A549 (cell line): Measurements from ENCODE around the gene POLR2B.

Experiments
- CEBPB ChIP-seq, 2 experiments: fragments of >200 bp in 1 of 2; sonication (Bioruptor Twin) in 1 of 2; formaldehyde crosslinking in 1 of 2; IDR thresholded peaks; 2 replicates each; pipeline ENCODE4 v1.6.1; 2012 to 2016
- CHD4 ChIP-seq: fragments of 200-600 bp; sonication (generic); IDR thresholded peaks from 2 replicates; pipeline ENCODE4 v1.6.1; 2016; ENCODE audit warnings: antibody characterized with exemption, mild to moderate bottlenecking, borderline replicate concordance
- EHMT2 ChIP-seq: fragments of 200-600 bp; sonication (generic); IDR thresholded peaks from 2 replicates; pipeline ENCODE4 v1.6.1; 2016; ENCODE audit warnings: antibody characterized with exemption, low read depth, mild to moderate bottlenecking, moderate library complexity
- EP300 ChIP-seq, 2 experiments: fragments of >200 bp; sonication (Bioruptor Twin); formaldehyde crosslinking; IDR thresholded peaks; 2 replicates in 1 of 2; 3 replicates in 1 of 2; pipeline ENCODE4 v1.6.1; 2016 to 2017
- FOSL2 ChIP-seq, 2 experiments: fragments of 450-650 bp in 1 of 2; fragments of >200 bp in 1 of 2; sonication (Bioruptor Twin) in 1 of 2; formaldehyde crosslinking; IDR thresholded peaks; 2 replicates each; pipeline versions ENCODE4 v1.5.0 to v1.6.1; 2016 to 2020; ENCODE audit warnings: mild to moderate bottlenecking in 1 of 2, moderate library complexity in 1 of 2
- JUNB ChIP-seq: fragments of >200 bp; sonication (Bioruptor Twin); formaldehyde crosslinking; IDR thresholded peaks from 2 replicates; pipeline ENCODE4 v1.6.1; 2016
- NPAS2 ChIP-seq: fragments of 250-450 bp; sonication (Bioruptor Pico); IDR thresholded peaks from 2 replicates; pipeline ENCODE4 v1.8.0; 2022; ENCODE audit warnings: mild to moderate bottlenecking, moderate library complexity, borderline replicate concordance
- NR3C1 ChIP-seq: fragments of >200 bp; sonication (Bioruptor Twin); formaldehyde crosslinking; IDR thresholded peaks from 3 replicates; pipeline ENCODE4 v1.6.1; 2017
- POLR2A ChIP-seq: IDR thresholded peaks from 2 replicates; pipeline ENCODE4 v1.6.1; 2012; ENCODE audit warnings: mild to moderate bottlenecking, low read length
- REST ChIP-seq: fragments of 200-600 bp; sonication (generic); IDR thresholded peaks from 2 replicates; pipeline ENCODE4 v1.6.1; 2016; ENCODE audit warnings: antibody characterized with exemption, mild to moderate bottlenecking, moderate library complexity
- SREBF2 ChIP-seq: fragments of 450-650 bp; IDR thresholded peaks from 2 replicates; pipeline ENCODE4 v1.6.1; 2014; ENCODE audit warnings: mild to moderate bottlenecking, moderate library complexity
- ZFP36 ChIP-seq: fragments of 450-650 bp; IDR thresholded peaks from 2 replicates; pipeline ENCODE4 v1.6.1; 2014; ENCODE audit warnings: borderline replicate concordance; ENCODE audit not compliant: partially characterized antibody
- TF ChIP-seq, protein P1 (sequence below): fragments of >200 bp; sonication (Bioruptor Twin); formaldehyde crosslinking; IDR thresholded peaks from 3 replicates; pipeline ENCODE4 v1.5.1; 2016
- TF ChIP-seq, protein P2 (sequence below): IDR thresholded peaks from 2 replicates; pipeline ENCODE4 v1.6.1; 2012

GRCh38 chr4:57078685-57079521 is 100.2 kb downstream of the POLR2B start:
- TF ChIP-seq ZFP36 (no peak), REST (no peak), CHD4 (no peak), FOSL2 (IDR thresholded peaks at IDR 0.05) (no peak), FOSL2 (CRISPR knock-in tag; IDR thresholded peaks at IDR 0.05) (no peak), CEBPB (IDR thresholded peaks at IDR 0.05) (no peak), NR3C1 (no peak), EHMT2 (no peak), POLR2A (no peak), EP300 (IDR thresholded peaks at IDR 0.05) (no peak), JUNB (no peak), NPAS2 (CRISPR knock-in tag) (no peak), SREBF2 (no peak)
- TF ChIP-seq, protein P1, sequence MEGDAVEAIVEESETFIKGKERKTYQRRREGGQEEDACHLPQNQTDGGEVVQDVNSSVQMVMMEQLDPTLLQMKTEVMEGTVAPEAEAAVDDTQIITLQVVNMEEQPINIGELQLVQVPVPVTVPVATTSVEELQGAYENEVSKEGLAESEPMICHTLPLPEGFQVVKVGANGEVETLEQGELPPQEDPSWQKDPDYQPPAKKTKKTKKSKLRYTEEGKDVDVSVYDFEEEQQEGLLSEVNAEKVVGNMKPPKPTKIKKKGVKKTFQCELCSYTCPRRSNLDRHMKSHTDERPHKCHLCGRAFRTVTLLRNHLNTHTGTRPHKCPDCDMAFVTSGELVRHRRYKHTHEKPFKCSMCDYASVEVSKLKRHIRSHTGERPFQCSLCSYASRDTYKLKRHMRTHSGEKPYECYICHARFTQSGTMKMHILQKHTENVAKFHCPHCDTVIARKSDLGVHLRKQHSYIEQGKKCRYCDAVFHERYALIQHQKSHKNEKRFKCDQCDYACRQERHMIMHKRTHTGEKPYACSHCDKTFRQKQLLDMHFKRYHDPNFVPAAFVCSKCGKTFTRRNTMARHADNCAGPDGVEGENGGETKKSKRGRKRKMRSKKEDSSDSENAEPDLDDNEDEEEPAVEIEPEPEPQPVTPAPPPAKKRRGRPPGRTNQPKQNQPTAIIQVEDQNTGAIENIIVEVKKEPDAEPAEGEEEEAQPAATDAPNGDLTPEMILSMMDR = no peak
- TF ChIP-seq, protein P2, sequence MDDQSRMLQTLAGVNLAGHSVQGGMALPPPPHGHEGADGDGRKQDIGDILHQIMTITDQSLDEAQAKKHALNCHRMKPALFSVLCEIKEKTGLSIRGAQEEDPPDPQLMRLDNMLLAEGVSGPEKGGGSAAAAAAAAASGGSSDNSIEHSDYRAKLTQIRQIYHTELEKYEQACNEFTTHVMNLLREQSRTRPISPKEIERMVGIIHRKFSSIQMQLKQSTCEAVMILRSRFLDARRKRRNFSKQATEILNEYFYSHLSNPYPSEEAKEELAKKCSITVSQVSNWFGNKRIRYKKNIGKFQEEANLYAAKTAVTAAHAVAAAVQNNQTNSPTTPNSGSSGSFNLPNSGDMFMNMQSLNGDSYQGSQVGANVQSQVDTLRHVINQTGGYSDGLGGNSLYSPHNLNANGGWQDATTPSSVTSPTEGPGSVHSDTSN = no peak
